GM12892 (cell line): ENCODE data around the gene CAPRIN1.

ENCODE experiments used
- DNase-seq: peaks from one replicate; pipeline ENCODE4 v3.0.0; 2011; ENCODE audit not compliant: insufficient read length
- FAIRE-seq: peaks from 2 replicates; lab custom pipeline; 2011; peaks lifted over from hg19 to GRCh38; lab: Jason Lieb, UNC
- POLR2A ChIP-seq: IDR thresholded peaks from 2 replicates; pipeline ENCODE4 v1.6.1; 2011; ENCODE audit warnings: low read depth, low read length, control low read depth
- POLR2AphosphoS5 ChIP-seq: IDR thresholded peaks from 2 replicates; pipeline ENCODE4 v1.6.1; 2011; ENCODE audit warnings: low read depth, low read length, control low read depth
- TAF1 ChIP-seq: IDR thresholded peaks from 2 replicates; pipeline ENCODE4 v1.6.1; 2011; ENCODE audit warnings: low read depth, mild to moderate bottlenecking, control low read depth, low read length, borderline replicate concordance

The CAPRIN1 gene

GRCh38 chr11:34105079-34105956, 53.8 kb downstream of the CAPRIN1 start, which contains the start of gene NAT10:
Gene NAT10, plus strand, starts transcription at chr11:34105629. Its CDS starts 2,597 bp downstream, at chr11:34108226.
- DNase-seq (peak; percentile 74), FAIRE-seq (peak; percentile 100)
- TF ChIP-seq POLR2AphosphoS5 (peak; percentile 99), POLR2A (peak; percentile 98), TAF1 (peak; percentile 76)

DNA sequence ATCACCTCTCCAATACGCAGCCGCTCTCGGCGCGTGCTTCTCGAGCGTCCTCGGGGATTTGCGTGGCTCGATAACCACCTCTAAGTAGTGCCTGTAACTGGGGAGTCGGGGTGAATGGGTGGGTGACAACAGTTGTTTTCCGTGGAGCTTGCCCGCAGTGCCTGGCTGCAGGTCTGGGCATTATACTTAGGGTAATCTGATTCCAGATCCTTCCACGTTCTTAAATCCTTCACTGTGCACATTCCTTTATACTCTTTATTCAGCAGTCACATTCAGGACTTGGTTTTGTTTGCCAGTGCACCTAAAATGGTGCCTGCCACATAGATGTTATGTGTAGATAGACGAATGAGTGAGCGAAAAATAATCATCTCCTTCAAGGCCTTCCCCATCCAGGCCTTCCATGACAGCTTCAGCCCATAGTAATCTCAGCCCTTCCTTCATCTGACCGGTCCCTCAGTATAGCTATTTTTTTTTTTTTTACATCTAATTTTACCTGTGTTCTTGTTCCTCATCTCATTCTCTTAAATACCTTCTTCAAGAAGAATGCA, 54.5 kb downstream of the CAPRIN1 start:
- no peak for TF ChIP-seq POLR2AphosphoS5
- no peak for TF ChIP-seq POLR2A
- TF ChIP-seq TAF1, result no peak
- no peak for FAIRE-seq
- no peak for DNase-seq

- no peak for DNase-seq
- TF ChIP-seq TAF1 (no peak), POLR2A (no peak), POLR2AphosphoS5 (no peak)
- FAIRE-seq, result peak; percentile 44
Measured at GRCh38 chr11:34111722-34112270, 60.3 kb downstream of the CAPRIN1 start.

GRCh38 chr11:34114014-34114413, 62.5 kb downstream of the CAPRIN1 start:
- FAIRE-seq, result no peak
- TF ChIP-seq POLR2AphosphoS5 (no peak), TAF1 (no peak), POLR2A (no peak)
- DNase-seq, result no peak

- FAIRE-seq (no peak), DNase-seq (no peak)
- TF ChIP-seq POLR2A (no peak), TAF1 (no peak), POLR2AphosphoS5 (no peak)
Measured at GRCh38 chr11:34114471-34114870, 62.9 kb downstream of the CAPRIN1 start.

DNA sequence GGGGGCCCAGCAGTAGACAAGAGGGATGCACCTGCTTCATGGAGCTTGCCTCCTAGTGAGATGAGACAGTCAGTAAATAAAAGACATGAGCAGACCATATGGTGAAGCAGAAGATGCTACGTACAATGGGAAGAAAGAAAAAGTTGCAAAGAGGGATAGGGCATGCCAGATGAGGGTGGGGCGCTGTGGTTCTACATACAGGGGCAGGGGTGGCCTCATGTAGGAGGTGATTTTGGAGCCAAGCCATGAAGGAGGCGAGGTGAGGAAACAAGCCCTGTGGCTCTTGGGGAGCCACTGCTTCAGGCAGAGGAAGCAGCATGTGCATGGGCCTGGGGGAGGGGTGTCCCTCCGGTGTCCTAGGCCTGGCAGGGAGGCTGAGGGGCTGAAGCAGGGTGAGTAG, 69.1 kb downstream of the CAPRIN1 start:
- FAIRE-seq, result no peak
- DNase-seq, result no peak
- no peak for TF ChIP-seq POLR2AphosphoS5
- TF ChIP-seq TAF1, result no peak
- no peak for TF ChIP-seq POLR2A

DNA sequence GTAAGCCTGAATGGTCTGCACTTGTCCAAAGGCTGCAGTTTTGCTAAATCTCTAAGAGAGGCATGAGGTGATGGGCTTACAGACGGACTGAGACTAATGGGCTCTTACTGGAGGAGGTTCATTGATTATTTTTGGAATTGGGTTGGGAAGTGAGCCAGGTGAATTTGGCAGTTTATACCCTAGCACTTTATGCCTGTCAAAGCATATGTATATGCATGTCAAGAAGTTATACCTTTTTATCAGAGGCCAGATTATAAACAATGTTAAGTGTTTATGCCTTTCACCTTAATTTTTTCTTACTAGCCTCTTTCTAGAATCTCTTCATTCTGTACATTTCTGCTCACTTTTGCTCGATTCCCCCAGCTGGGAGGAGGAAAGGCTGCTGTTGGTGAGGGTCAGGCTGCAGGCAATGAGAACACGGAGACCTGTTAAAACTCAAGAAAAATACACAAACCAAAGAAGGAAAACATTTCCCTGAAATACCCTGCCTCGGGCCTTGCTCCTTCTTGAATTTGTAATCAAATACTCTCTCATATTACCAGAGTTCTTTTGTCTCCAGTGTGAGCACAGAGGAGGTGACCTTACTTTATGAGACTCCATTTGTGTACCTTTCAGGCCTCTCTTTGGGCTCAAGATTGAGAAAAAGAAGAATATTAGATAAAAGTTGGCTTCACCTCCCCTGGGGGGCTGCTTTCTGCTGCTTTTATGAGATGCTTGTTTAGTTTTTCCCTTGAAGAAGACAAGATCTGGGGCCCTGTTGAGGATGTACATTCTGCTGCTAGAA, 73.5 kb downstream of the CAPRIN1 start:
- no peak for TF ChIP-seq TAF1
- no peak for TF ChIP-seq POLR2AphosphoS5
- no peak for TF ChIP-seq POLR2A
- DNase-seq (no peak), FAIRE-seq (no peak)

GRCh38 chr11:34126959-34127848, 75.7 kb downstream of the CAPRIN1 start:
- DNase-seq (no peak), FAIRE-seq (no peak)
- no peak for TF ChIP-seq TAF1
- no peak for TF ChIP-seq POLR2AphosphoS5
- no peak for TF ChIP-seq POLR2A

DNA sequence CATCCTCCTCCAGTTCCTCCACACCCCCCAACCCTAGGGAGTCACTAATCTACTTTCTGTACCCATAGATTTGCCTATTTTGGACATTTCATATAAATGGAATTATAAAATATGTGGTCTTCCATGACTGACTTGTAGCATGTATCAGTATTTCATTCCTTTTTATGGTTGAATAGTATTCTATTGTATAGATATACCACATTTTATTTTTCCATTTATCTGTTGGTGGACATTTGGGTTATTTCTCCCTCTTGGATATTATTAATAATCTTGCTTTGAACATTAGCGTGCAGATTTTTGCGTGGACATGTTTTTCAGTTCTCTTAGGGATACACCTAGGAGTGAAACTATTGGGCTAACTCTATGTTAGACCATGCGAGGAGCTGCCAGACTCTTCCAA, 77.3 kb downstream of the CAPRIN1 start:
- no peak for DNase-seq
- no peak for TF ChIP-seq POLR2AphosphoS5
- TF ChIP-seq POLR2A, result no peak
- TF ChIP-seq TAF1, result no peak
- no peak for FAIRE-seq
